Measurements from ENCODE around the gene CSGALNACT2.

The CSGALNACT2 gene

GRCh38 chr10:43124094-43124521, 14.1 kb upstream of the CSGALNACT2 start:
- FAIRE-seq, result peak; percentile 23

DNA sequence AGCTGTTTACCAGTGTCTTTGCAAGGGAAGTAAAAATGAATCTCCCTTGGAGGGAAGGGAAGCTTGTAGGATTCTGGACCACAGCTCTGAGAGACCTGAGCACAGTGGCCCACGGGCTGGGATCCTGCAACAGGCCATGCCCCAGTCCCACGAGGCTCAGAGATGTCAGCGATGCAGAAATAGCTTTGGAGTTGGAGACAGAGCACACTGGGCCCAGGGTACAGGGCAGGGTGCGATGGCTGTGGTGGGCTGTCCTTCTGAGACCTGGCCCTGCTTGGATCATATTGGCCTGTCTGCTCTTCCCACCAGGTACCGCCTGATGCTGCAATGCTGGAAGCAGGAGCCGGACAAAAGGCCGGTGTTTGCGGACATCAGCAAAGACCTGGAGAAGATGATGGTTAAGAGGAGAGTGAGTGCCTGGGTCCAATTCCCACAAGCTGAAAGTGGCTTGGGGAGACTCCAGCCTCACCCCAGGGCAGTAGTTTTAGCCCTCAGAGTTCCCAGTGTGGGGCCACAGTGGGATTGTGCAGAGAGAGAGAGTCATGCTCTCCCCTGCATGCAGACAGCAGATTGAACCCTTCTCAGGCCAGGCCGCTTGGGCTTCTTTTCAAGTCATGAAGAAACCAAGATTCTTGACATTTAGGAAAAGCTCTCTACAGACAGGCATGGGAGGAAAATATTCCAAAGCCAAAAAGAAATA, 13.5 kb upstream of the CSGALNACT2 start:
- peak; percentile 32 for FAIRE-seq

More at GRCh38 chr10:43124094-43124521, 14.1 kb upstream of the CSGALNACT2 start:
- DNase-seq (ENCODE audit: low spot score), result no peak

GRCh38 chr10:43125274-43125845, 12.9 kb upstream of the CSGALNACT2 start:
- FAIRE-seq (no peak), DNase-seq (ENCODE audit: low spot score) (no peak)

More for the DNA sequence above, 13.5 kb upstream of the CSGALNACT2 start:
- DNase-seq (ENCODE audit: low spot score), result no peak

DNA sequence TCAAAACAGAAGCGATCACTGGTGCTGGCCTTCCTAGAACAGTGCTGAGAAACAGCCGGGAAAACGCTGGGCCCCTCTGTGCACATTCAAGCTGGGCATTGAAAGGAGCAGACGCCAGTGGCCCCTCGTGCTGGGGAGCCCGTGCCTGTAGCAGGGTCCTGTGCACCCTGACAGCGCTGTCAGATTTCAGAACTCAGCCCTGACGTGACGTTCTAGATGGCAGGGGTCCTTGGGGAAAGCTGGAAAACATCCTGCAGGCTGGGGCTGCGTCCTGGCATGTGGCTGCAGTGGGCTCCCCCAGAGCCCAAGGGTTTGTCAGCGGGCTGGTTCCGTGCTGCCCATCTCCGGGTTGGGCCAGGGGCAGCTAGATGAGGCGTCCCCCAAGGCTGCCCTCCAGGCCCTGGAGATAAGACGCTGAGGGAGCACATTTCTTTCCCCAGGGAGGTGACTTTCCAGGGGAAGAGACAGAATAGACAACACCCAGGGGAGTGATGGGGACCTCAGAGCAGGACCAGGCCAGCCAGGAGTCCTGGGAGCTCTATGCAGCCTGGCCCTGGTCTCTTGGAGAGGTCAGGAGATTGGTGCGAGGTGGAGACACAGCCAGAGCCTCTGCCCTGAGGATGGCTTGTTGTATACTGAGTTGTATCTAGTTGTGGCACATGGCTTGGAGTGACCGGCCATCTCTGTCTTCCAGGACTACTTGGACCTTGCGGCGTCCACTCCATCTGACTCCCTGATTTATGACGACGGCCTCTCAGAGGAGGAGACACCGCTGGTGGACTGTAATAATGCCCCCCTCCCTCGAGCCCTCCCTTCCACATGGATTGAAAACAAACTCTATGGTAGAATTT, 12.1 kb upstream of the CSGALNACT2 start:
- FAIRE-seq, result no peak
- DNase-seq (ENCODE audit: low spot score), result no peak

GRCh38 chr10:43126759-43127424, 11.4 kb upstream of the CSGALNACT2 start:
- no peak for FAIRE-seq
- DNase-seq (ENCODE audit: low spot score), result no peak

- FAIRE-seq, result no peak
- no peak for DNase-seq (ENCODE audit: low spot score)
Measured at GRCh38 chr10:43127442-43127841, 10.8 kb upstream of the CSGALNACT2 start.

GRCh38 chr10:43128331-43128730, 9.9 kb upstream of the CSGALNACT2 start:
- FAIRE-seq (no peak), DNase-seq (ENCODE audit: low spot score) (peak; percentile 16)

DNA sequence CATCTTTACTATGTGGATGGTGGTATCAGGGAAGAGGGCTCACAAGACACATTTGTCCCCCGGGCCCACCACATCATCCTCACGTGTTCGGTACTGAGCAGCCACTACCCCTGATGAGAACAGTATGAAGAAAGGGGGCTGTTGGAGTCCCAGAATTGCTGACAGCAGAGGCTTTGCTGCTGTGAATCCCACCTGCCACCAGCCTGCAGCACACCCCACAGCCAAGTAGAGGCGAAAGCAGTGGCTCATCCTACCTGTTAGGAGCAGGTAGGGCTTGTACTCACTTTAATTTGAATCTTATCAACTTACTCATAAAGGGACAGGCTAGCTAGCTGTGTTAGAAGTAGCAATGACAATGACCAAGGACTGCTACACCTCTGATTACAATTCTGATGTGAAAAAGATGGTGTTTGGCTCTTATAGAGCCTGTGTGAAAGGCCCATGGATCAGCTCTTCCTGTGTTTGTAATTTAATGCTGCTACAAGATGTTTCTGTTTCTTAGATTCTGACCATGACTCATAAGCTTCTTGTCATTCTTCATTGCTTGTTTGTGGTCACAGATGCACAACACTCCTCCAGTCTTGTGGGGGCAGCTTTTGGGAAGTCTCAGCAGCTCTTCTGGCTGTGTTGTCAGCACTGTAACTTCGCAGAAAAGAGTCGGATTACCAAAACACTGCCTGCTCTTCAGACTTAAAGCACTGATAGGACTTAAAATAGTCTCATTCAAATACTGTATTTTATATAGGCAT, 9.1 kb upstream of the CSGALNACT2 start:
- FAIRE-seq (peak; percentile 92), DNase-seq (ENCODE audit: low spot score) (peak; percentile 95)

GRCh38 chr10:43130770-43131171, 7.5 kb upstream of the CSGALNACT2 start:
- FAIRE-seq, result peak; percentile 83
- DNase-seq (ENCODE audit: low spot score), result peak; percentile 10

DNA sequence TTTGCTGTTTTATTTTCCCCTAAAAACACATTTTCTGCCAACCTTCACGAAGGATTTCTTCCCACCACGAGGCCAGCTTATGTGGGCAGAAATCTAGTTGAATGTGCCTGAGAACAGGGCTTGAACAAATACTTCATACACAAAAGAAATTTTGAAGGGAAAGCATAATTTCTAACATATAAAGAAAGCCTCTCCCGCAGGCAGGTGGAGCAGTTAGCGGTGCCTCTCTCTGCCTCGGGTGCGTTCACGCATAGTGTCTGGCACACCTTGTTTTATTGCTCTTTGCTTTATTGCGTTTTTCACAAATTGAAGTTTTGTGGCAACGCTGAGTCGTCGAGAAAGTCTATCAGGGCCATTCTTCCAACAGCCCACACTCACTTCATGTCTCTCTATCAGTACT, 7.0 kb upstream of the CSGALNACT2 start:
- DNase-seq (ENCODE audit: low spot score) (no peak), FAIRE-seq (peak; percentile 20)

DNA sequence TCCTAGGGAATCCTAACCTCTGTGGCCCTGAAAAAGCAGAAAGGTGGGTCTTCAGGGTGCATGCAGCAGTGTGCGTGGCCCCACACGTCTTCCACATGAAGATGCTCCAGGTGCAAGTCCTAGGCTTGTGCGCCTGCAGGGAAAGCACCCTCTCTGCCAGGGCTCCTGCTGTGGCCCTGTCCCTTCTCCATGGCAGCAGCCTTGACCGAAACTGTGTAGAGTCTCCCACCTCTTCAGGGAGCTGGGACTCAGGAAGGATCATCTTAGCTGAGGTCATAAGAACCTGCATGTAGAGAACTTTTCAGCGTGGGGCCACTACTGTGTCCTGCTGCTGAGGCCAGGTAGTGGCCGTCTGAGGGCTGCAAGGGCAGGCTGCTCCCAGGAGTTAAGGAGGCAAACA, 6.3 kb upstream of the CSGALNACT2 start:
- FAIRE-seq, result no peak
- no peak for DNase-seq (ENCODE audit: low spot score)

DNA sequence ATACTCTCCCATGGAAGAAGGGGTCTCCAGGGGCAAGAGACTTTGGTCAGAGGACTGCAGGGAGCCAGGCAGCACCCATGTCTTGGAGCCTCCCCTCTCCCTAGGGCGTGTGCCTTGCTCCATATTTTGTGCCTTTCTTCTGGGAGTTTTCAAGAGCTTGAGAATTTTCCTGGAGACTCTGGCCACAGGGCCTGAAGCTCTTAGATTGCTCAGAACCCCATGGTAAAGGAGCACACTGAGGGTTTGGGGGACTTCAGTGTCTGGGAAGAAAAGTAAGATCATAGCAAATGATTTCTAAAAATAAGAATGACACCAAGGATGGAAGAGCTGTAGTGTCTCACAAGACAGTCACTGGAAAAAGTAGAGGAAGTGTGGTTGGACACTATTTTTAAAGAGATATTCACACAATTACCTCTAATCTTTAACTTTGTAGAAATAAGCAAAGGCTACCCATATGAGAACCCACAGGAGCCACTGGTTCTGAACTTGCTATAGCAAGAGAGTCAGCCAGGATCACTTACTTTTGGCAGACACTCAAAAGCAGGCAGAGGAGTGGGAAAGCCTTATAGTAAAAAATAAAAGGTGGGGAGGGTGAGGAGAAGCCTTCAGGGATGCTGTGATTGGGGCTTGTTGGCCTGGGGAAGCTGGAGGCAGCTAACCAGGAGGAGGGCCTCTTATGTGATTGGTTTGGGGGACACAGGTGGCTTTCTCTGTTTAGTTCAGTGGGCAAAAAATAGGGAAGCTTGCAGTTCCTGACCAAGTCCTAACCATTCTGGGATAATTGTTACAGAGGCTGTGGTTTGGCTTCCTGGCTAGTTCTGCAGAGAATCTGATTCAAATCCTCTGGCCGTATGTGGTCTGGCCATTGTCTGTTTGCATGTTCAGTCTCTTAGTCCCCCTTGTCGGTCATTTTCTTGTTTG, 5.1 kb upstream of the CSGALNACT2 start:
- FAIRE-seq (no peak), DNase-seq (ENCODE audit: low spot score) (peak; percentile 3)

- FAIRE-seq, result peak; percentile 91
- DNase-seq (ENCODE audit: low spot score), result no peak
Measured at GRCh38 chr10:43134126-43134905, 3.9 kb upstream of the CSGALNACT2 start.

GRCh38 chr10:43135064-43135463, 3.2 kb upstream of the CSGALNACT2 start:
- DNase-seq (ENCODE audit: low spot score) (no peak), FAIRE-seq (peak; percentile 53)

DNA sequence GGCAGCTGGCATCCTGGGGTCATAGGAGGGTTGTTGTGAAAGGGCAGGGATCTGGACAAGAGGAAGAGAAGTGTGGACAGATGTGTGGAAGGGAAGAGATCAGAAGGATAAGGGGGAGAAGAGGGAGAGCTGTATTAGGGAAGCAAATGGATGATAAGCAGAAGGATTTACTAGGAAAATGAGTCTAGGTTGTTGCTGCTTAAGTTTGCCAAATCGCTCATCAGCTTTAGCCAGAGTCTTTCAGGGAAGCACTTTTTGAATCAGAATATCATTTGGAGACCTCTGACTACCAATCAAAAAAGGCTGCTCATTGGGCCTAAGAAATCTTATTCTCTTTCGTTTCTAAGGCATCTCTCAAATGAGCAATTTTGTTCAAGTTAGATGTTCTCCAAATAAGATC, 2.6 kb upstream of the CSGALNACT2 start:
- DNase-seq (ENCODE audit: low spot score) (no peak), FAIRE-seq (no peak)

- no peak for FAIRE-seq
- DNase-seq (ENCODE audit: low spot score), result peak; percentile 5
Measured at GRCh38 chr10:43136432-43136831, 1.8 kb upstream of the CSGALNACT2 start.

DNA sequence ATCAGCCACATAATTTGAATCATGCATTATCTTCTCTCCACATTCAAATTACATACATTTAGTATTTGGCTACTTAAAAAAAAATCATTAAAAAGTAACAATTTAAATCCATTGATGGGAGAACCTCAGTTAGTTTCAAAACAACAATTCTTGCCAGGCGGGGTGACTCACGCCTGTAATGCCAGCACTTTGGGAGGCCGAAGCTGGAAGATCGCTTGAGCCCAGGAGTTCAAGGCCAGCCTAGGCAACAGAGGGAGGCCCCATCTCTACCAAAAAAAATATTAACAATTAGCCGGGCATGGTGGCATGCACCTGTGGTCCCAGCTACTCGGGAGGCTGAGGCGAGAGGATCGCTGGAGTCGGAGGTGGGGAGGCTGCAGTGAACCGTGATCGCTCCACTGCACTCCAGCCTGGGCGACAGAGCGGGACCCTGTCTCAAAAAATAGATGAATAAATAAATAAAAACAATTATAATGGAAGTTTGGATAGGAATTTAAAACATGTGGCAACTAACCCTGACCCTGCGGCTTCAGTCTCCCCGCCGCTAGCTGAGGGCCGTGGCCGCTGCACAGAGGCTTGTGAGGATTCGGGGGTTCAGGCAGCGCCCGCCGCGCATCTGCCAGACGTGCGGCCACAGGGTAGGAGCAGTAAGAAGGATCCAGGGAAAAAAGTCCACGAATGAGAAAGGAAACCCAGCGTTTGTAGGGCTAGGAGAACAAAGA, 1.1 kb upstream of the CSGALNACT2 start:
- no peak for FAIRE-seq

GRCh38 chr10:43137717-43138020, 576 bp upstream of the CSGALNACT2 start:
- FAIRE-seq (no peak), DNase-seq (ENCODE audit: low spot score) (peak; percentile 77)

More for the DNA sequence above, 1.1 kb upstream of the CSGALNACT2 start:
- peak; percentile 2 for DNase-seq (ENCODE audit: low spot score)
